Parathyroid adenoma (tissue), 2 donors: Measurements from ENCODE around the gene DIAPH3.

ENCODE experiments used
- H2AFZ ChIP-seq: fragments of 300-600 bp; sonication (generic); one replicate; pipeline ENCODE4 v1.7.0; 2017; ENCODE audit warnings: antibody characterized with exemption, mild to moderate bottlenecking
- H3K27ac ChIP-seq: fragments of 300-600 bp; sonication (generic); one replicate; pipeline ENCODE4 v1.7.0; 2017
- H3K27me3 ChIP-seq: fragments of 300-600 bp; sonication (generic); one replicate; pipeline ENCODE4 v1.7.0; 2017; ENCODE audit warnings: low read length; ENCODE audit not compliant: control insufficient read depth, insufficient read depth
- H3K36me3 ChIP-seq: fragments of 300-600 bp; sonication (generic); one replicate; pipeline ENCODE4 v1.7.0; 2017; ENCODE audit warnings: low read length; ENCODE audit not compliant: control insufficient read depth, insufficient read depth
- H3K4me1 ChIP-seq: fragments of 300-600 bp; sonication (generic); one replicate; pipeline ENCODE4 v1.7.0; 2017; ENCODE audit warnings: control low read depth
- H3K4me2 ChIP-seq: fragments of 300-600 bp; sonication (generic); one replicate; pipeline ENCODE4 v1.7.0; 2017; ENCODE audit warnings: low read length
- H3K4me3 ChIP-seq: fragments of 300-600 bp; sonication (generic); one replicate; pipeline ENCODE4 v1.7.0; 2017; ENCODE audit warnings: low read depth, low read length
- H3K79me2 ChIP-seq: fragments of 300-600 bp; sonication (generic); one replicate; pipeline ENCODE4 v1.7.0; 2017; ENCODE audit warnings: control low read depth
- H3K9ac ChIP-seq: fragments of 300-600 bp; sonication (generic); one replicate; pipeline ENCODE4 v1.7.0; 2017; ENCODE audit warnings: mild to moderate bottlenecking
- H3K9me3 ChIP-seq: fragments of 300-600 bp; sonication (generic); one replicate; pipeline ENCODE4 v1.7.0; 2017; ENCODE audit warnings: low read length; ENCODE audit not compliant: control insufficient read depth
- TF ChIP-seq, protein P1 (sequence below): fragments of 300-600 bp; sonication (generic); IDR thresholded peaks from one replicate; pipeline ENCODE4 v1.7.0; 2017; ENCODE audit warnings: antibody characterized with exemption, mild to moderate bottlenecking
- donor health status: primary hyperparathyroidism.

The DIAPH3 gene

DNA sequence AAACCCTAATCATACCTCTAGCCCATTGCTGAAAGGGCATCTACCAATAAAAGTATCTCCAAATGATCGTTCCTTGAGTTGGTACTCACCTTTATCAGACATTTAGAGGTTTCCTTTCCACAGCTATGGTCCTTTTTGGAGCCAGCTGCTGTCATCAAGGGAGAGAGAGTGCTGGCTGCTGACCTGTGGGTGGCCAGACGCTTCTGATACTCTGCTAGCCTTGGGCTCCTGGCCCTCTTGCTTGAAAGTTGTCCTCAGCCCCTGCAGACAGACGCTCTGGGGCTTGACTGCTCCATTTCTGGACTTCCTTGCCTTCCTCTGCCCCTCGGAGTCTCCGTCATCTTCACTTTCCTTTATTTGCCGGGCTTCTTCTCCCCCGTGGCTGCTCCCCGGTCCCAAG lies 499.1 kb downstream of the DIAPH3 start:
- H2AFZ ChIP-seq, result peak overlapping the region; percentile 22
- no peaks in the 10 kb centered on the region for H3K4me1 ChIP-seq
- no peak overlapping the region for H3K9ac ChIP-seq
- no peaks in the 10 kb centered on the region for H3K36me3 ChIP-seq
- H3K79me2 ChIP-seq, result no peaks in the 10 kb centered on the region
- H3K4me2 ChIP-seq, result no peak overlapping the region
- H3K9me3 ChIP-seq, result no peaks in the 10 kb centered on the region
- no peaks in the 10 kb centered on the region for H3K27me3 ChIP-seq
- H3K4me3 ChIP-seq, result no peak overlapping the region
- no peak overlapping the region for H3K27ac ChIP-seq
- TF ChIP-seq, protein P1, sequence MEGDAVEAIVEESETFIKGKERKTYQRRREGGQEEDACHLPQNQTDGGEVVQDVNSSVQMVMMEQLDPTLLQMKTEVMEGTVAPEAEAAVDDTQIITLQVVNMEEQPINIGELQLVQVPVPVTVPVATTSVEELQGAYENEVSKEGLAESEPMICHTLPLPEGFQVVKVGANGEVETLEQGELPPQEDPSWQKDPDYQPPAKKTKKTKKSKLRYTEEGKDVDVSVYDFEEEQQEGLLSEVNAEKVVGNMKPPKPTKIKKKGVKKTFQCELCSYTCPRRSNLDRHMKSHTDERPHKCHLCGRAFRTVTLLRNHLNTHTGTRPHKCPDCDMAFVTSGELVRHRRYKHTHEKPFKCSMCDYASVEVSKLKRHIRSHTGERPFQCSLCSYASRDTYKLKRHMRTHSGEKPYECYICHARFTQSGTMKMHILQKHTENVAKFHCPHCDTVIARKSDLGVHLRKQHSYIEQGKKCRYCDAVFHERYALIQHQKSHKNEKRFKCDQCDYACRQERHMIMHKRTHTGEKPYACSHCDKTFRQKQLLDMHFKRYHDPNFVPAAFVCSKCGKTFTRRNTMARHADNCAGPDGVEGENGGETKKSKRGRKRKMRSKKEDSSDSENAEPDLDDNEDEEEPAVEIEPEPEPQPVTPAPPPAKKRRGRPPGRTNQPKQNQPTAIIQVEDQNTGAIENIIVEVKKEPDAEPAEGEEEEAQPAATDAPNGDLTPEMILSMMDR, result no peak

DNA sequence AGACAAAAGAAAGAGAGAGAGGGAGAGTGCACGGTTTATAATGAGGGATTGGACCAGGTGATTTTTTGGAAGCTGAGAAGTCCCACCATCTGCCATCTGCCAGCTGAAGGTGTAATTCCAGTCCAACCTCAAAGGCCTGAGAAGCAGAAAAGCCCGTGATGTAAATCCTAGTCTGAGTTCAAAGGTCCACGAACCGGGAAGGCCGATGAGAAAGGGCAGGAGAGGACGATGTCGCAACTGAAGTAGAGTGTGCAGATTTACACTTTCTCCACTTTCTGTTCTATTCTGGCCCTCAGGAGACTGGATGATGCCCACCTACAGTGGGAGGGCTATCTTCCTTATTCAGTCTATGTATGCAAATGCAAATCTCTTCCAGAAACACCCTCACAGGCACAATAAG lies 500.0 kb downstream of the DIAPH3 start:
- no peak overlapping the region for H3K9ac ChIP-seq
- no peak overlapping the region for H2AFZ ChIP-seq
- H3K36me3 ChIP-seq, result no peaks in the 10 kb centered on the region
- H3K27ac ChIP-seq, result no peak overlapping the region
- H3K79me2 ChIP-seq, result no peaks in the 10 kb centered on the region
- no peak overlapping the region for H3K4me3 ChIP-seq
- H3K4me1 ChIP-seq, result no peaks in the 10 kb centered on the region
- no peaks in the 10 kb centered on the region for H3K9me3 ChIP-seq
- TF ChIP-seq, protein P1, result no peak
- no peak overlapping the region for H3K4me2 ChIP-seq
- no peaks in the 10 kb centered on the region for H3K27me3 ChIP-seq

DNA sequence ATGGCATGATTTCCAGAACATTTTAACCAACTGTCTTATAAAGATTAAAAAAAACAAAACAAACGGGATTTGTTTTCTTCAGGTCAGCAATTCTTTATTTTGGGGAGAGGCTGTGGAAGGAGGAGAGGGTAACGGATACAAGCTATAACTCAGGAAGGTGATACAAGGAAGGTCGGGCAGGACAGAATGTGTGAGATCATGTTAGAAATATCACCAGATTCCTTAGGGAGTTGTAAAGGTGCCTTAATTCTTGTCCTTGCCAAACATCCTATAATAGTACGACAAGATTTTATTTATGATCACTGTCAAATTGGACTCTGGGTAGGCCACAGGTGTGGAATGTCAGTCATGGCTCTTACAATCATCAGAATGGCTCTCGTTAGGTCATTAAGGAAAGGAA lies 503.1 kb downstream of the DIAPH3 start:
- no peak overlapping the region for H3K4me2 ChIP-seq
- H3K36me3 ChIP-seq, result no peaks in the 10 kb centered on the region
- TF ChIP-seq, protein P1, result no peak
- no peaks in the 10 kb centered on the region for H3K27me3 ChIP-seq
- no peak overlapping the region for H3K9ac ChIP-seq
- H3K79me2 ChIP-seq, result no peaks in the 10 kb centered on the region
- no peak overlapping the region for H3K27ac ChIP-seq
- no peak overlapping the region for H2AFZ ChIP-seq
- no peaks in the 10 kb centered on the region for H3K4me1 ChIP-seq
- H3K9me3 ChIP-seq, result no peaks in the 10 kb centered on the region
- no peak overlapping the region for H3K4me3 ChIP-seq

DNA sequence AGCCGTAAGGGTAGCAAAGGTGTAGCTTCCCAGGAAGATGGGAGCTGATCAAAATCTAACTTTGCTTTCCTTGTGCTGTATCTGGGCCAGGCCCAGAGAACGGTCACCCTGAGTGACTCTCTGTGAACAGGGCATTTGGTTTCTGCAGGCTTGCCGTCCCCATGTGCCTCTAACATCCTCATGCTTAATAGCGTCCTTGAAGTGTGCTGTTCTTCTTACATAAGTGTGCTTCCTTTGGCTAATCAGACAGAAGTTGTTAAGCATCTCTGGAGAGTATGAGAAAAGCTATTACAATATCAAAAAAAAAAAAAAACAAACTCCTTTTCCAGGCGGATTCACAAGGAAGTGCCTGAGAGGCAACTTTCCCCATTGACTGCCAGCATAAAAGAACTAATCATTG lies 503.7 kb downstream of the DIAPH3 start:
- Histone ChIP-seq H2AFZ (no peak overlapping the region), H3K9me3 (no peaks in the 10 kb centered on the region), H3K27ac (no peak overlapping the region), H3K27me3 (no peaks in the 10 kb centered on the region), H3K9ac (no peak overlapping the region), H3K4me1 (no peaks in the 10 kb centered on the region), H3K4me3 (no peak overlapping the region), H3K4me2 (no peak overlapping the region), H3K79me2 (no peaks in the 10 kb centered on the region), H3K36me3 (no peaks in the 10 kb centered on the region)
- TF ChIP-seq, protein P1, result no peak

DNA sequence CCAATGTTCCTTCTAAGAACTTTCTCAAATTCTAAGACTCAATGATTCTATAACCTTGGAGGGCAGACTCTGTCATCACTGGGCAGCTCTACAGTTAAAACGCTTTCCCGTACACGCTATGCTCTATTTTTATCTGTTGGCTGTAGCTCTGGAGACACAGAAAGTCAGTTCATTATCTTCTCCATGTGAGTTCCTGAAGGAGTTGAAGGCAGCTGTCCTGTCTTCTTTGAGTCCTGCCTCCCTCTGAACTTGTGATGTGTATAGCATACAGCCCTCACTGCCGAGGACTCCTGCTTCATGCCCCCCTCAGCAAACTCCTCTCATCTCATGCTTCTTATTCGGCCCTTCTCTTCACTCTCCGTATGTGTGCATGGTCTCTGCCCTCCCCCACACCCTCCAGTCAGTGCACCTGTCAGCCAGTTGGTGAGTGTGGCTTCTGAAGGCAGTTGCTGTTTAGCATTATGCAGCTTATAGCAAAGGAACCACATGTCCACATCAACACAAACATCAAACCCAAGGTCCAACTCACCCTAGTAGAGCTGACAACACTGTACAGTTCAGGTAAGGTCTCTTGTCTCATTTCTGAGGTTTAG lies 504.9 kb downstream of the DIAPH3 start:
- Histone ChIP-seq H3K36me3 (no peaks in the 10 kb centered on the region), H3K27me3 (no peaks in the 10 kb centered on the region), H3K9ac (no peak overlapping the region), H3K27ac (no peak overlapping the region), H3K79me2 (no peaks in the 10 kb centered on the region), H3K9me3 (no peaks in the 10 kb centered on the region), H3K4me2 (no peak overlapping the region), H2AFZ (no peak overlapping the region), H3K4me3 (no peak overlapping the region), H3K4me1 (no peaks in the 10 kb centered on the region)
- TF ChIP-seq, protein P1, result no peak
